Stomach (tissue), 9 donors: ENCODE data around the gene RAVER2. TPM values are rescaled to one million over a fixed set of nuclear protein-coding genes. Genes with fewer than 3 reads are reported as not detected.

Source experiments
- DNase-seq, 2 donors: peaks; one replicate each; pipeline versions ENCODE4 v3.0.0 to v3.0.0-alpha.2; 2013 to 2019
- H3K27ac ChIP-seq, 5 donors: fragments of 200-600 bp in 4 of 5; sonication (generic) in 4 of 5; one replicate each; pipeline ENCODE4 v1.5.1; 2013 to 2019; ENCODE audit warnings: mild to moderate bottlenecking in 1 of 5, moderate library complexity in 1 of 5
- H3K27me3 ChIP-seq, 3 donors: fragments of 200-600 bp; sonication (generic); one replicate each; pipeline ENCODE4 v1.5.1; 2017 to 2019; ENCODE audit warnings: mixed run types in 1 of 3
- H3K36me3 ChIP-seq, 4 donors: fragments of 200-600 bp; sonication (generic); 1 replicate in 3 of 4; 2 replicates in 1 of 4; pipeline ENCODE4 v1.5.1; 2016 to 2019
- H3K4me1 ChIP-seq, 4 donors: fragments of 200-600 bp; sonication (generic); one replicate each; pipeline ENCODE4 v1.5.1; 2016 to 2019
- H3K4me3 ChIP-seq, 4 donors: fragments of 200-600 bp; sonication (generic) in 3 of 4; one replicate each; pipeline ENCODE4 v1.5.1; 2016 to 2019; ENCODE audit warnings: mild to moderate bottlenecking in 1 of 4
- H3K9me3 ChIP-seq, 4 donors: fragments of 200-600 bp; sonication (generic); one replicate each; pipeline ENCODE4 v1.5.1; 2016 to 2019
- CTCF ChIP-seq, 7 experiments: fragments of 450-650 bp in 4 of 7; fragments of 200-600 bp in 3 of 7; sonication (generic) in 3 of 7; IDR thresholded peaks; one replicate each; pipeline ENCODE4 v1.5.1; 2016 to 2019; ENCODE audit warnings: antibody characterized with exemption in 7 of 7, control low read depth in 2 of 7, mild to moderate bottlenecking in 1 of 7
- EP300 ChIP-seq: sonication (generic); formaldehyde crosslinking; IDR thresholded peaks from one replicate; pipeline ENCODE4 v1.6.1; 2017; ENCODE audit warnings: antibody characterized with exemption
- POLR2A ChIP-seq, 4 donors: fragments of 450-650 bp; IDR thresholded peaks; one replicate each; pipeline ENCODE4 v1.6.1; 2016; ENCODE audit warnings: antibody characterized with exemption in 4 of 4, control low read depth in 2 of 4, mild to moderate bottlenecking in 1 of 4, moderate library complexity in 1 of 4
- POLR2AphosphoS5 ChIP-seq, 3 donors: sonication (generic); formaldehyde crosslinking; IDR thresholded peaks; one replicate each; pipeline ENCODE4 v1.6.1; 2016; ENCODE audit warnings: antibody characterized with exemption in 3 of 3
- WGBS, 5 donors: extraction: QIAGEN DNeasy Blood & Tissue Kit in 3 of 5; methylation state at CpG; one replicate each; pipeline versions ENCODE4 v1.1.5 to v1.1.7; 2013 to 2018; 5-methylcytosine and 5-hydroxymethylcytosine counted together
- intact Hi-C: fragments of 100-400 bp; cut with DNase I; formaldehyde crosslinking; loops from one replicate; pipeline ENCODE4 v1.15.1; 2023; ENCODE audit warnings: low total_unique reads
- polyA plus RNA-seq, 3 donors: library from polyadenylated mRNA; stranded (reverse); fragments of 200-250 nt; gene quantifications; one replicate each; pipeline ENCODE4 v1.2.3, GENCODE V29; 2013
- total RNA-seq, 5 donors: library from RNA; depleted of rRNA; stranded (reverse); fragments of >200 nt; gene quantifications; one replicate each; pipeline versions ENCODE4 v1.1.0 to v1.2.3, GENCODE V29; 2014 to 2016
- donor health status: healthy with polysubstance abuse.
- donor health status: Bipolar disorder and iron deficiency.
- donor health status: healthy.

RAVER2 gene
- total and polyA plus RNA-seq, 8 donors = 4.7 to 27.5 (median 13.9) TPM

GRCh38 chr1:64756770-64757169 is 11.9 kb downstream of the RAVER2 start:
- Histone ChIP-seq H3K27ac (no peak overlapping the region), H3K27me3 (no peaks in the 10 kb centered on the region), H3K9me3 (no peaks in the 10 kb centered on the region)

GRCh38 chr1:64757213-64757612 is 12.3 kb downstream of the RAVER2 start:
- WGBS, 5 donors = 10 to 37% (median 25%) methylated on average over 1 of the region's 1 CpG
- DNase-seq = peak in 1 of 2 donors; percentile 11
- H3K27me3 ChIP-seq = no peaks in the 10 kb centered on the region
- H3K27ac ChIP-seq = no peak overlapping the region
- H3K4me1 ChIP-seq = peaks cover 0 to 42% (median 23%) of the 10 kb centered on the region in 4 donors
- no peaks in the 10 kb centered on the region for H3K36me3 ChIP-seq
- intact Hi-C loops = no loop called here
- peak in 1 of 3 donors; percentile 21 for TF ChIP-seq POLR2AphosphoS5 (IDR thresholded peaks at IDR 0.05)
- TF ChIP-seq EP300 = no peak
- no peak overlapping the region for H3K4me3 ChIP-seq
- no peaks in the 10 kb centered on the region for H3K9me3 ChIP-seq

More at GRCh38 chr1:64756770-64757169, 11.9 kb downstream of the RAVER2 start:
- no peak for DNase-seq
- no peak overlapping the region for H3K4me3 ChIP-seq
- H3K36me3 ChIP-seq = no peaks in the 10 kb centered on the region
- TF ChIP-seq POLR2AphosphoS5 (IDR thresholded peaks at IDR 0.05) = no peak
- no peak for TF ChIP-seq POLR2A (IDR thresholded peaks at IDR 0.05)
- 76 to 93% (median 83%) methylated on average over 1 of the region's 1 CpG for WGBS, 5 donors
- intact Hi-C loops = no loop called here
- peaks cover 0 to 42% (median 23%) of the 10 kb centered on the region in 4 donors for H3K4me1 ChIP-seq

- H3K27ac ChIP-seq = no peak overlapping the region
- H3K36me3 ChIP-seq = no peaks in the 10 kb centered on the region
- peaks cover 0 to 42% (median 23%) of the 10 kb centered on the region in 4 donors for H3K4me1 ChIP-seq
- no peak overlapping the region for H3K4me3 ChIP-seq
- H3K27me3 ChIP-seq = no peaks in the 10 kb centered on the region
- DNase-seq = no peak
- 88 to 97% (median 91%) methylated on average over 3 of the region's 3 CpGs for WGBS, 5 donors
- TF ChIP-seq CTCF (IDR thresholded peaks at IDR 0.05) (no peak), POLR2AphosphoS5 (IDR thresholded peaks at IDR 0.05) (no peak), EP300 (no peak), POLR2A (IDR thresholded peaks at IDR 0.05) (no peak)
- H3K9me3 ChIP-seq = no peaks in the 10 kb centered on the region
- intact Hi-C loops = no loop called here
Measured at GRCh38 chr1:64758233-64758632, 13.4 kb downstream of the RAVER2 start.

GRCh38 chr1:64759968-64760367 is 15.1 kb downstream of the RAVER2 start:
- Histone ChIP-seq H3K4me1 (peaks cover 0 to 30% (median 18%) of the 10 kb centered on the region in 4 donors), H3K27ac (no peak overlapping the region), H3K4me3 (no peak overlapping the region), H3K9me3 (no peaks in the 10 kb centered on the region), H3K36me3 (no peaks in the 10 kb centered on the region), H3K27me3 (no peaks in the 10 kb centered on the region)
- DNase-seq = no peak
- intact Hi-C loops = no loop called here
- TF ChIP-seq POLR2AphosphoS5 (IDR thresholded peaks at IDR 0.05) (no peak), EP300 (no peak), CTCF (IDR thresholded peaks at IDR 0.05) (no peak), POLR2A (IDR thresholded peaks at IDR 0.05) (no peak)
- 67 to 83% (median 79%) methylated on average over 1 of the region's 1 CpG for WGBS, 5 donors

- WGBS, 5 donors = 72 to 97% (median 85%) methylated on average over 1 of the region's 1 CpG
- no peak overlapping the region for H3K27ac ChIP-seq
- H3K4me1 ChIP-seq = peaks cover 0 to 7% (median 0%) of the 10 kb centered on the region in 4 donors
- intact Hi-C loops = no loop called here
- H3K36me3 ChIP-seq = peaks cover 0 to 9% (median under 1%) of the 10 kb centered on the region in 4 donors
- no peak for DNase-seq
- no peaks in the 10 kb centered on the region for H3K9me3 ChIP-seq
- TF ChIP-seq CTCF (IDR thresholded peaks at IDR 0.05) (no peak), POLR2AphosphoS5 (IDR thresholded peaks at IDR 0.05) (no peak), EP300 (no peak), POLR2A (IDR thresholded peaks at IDR 0.05) (no peak)
- H3K27me3 ChIP-seq = no peaks in the 10 kb centered on the region
- H3K4me3 ChIP-seq = no peak overlapping the region
Measured at GRCh38 chr1:64765012-64765411, 20.1 kb downstream of the RAVER2 start.
